Measurements from ENCODE around the gene PAX7. TPM values are rescaled to one million over a fixed set of nuclear protein-coding genes. Genes with fewer than 3 reads are reported as not detected.
"Not testable (repeated sequence)": the region's sequence is repeated elsewhere in the genome, so short reads cannot be mapped to it uniquely, and the experiment has no call there.

PAX7 gene
- polyA plus RNA-seq, 1 donor: 0.06 TPM

DNA sequence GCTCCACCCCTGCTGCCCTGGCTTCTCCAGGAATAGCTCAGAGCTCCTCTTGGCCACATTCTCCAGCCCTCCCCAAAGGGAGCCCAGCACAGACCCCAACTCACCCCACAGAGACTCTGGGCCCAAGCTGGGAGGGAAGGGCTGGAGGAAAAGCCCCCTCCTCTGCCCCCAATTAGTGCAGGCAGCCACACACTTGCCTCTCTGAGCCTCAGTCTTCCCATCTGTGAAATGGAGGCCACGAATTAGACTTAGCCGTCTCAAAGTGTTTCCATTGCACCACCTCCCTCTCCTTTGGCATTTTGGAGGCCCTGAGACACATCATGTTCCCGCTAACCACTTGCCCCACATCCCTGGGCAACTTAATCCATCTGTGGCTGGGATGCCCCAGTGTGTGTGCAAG lies 108.0 kb downstream of the PAX7 start:
- Histone ChIP-seq H3K27ac (ENCODE audit: low read length) (no peak overlapping the region), H3K4me1 (ENCODE audit: control insufficient read depth, insufficient read depth, low read length) (no peaks in the 10 kb centered on the region), H3K9me3 (ENCODE audit: control insufficient read depth, low read depth, low read length) (no peaks in the 10 kb centered on the region), H3K36me3 (ENCODE audit: control insufficient read depth, insufficient read depth, low read length) (no peaks in the 10 kb centered on the region), H3K4me3 (ENCODE audit: low read length) (no peak overlapping the region), H3K27me3 (ENCODE audit: control insufficient read depth, insufficient read depth, low read length) (peaks cover 5% of the 10 kb centered on the region)
- no peak for DNase-seq
- no CpG with 5 or more reads among the region's 3 CpGs for WGBS (ENCODE audit: insufficient coverage, low lambda C conversion rate)

DNA sequence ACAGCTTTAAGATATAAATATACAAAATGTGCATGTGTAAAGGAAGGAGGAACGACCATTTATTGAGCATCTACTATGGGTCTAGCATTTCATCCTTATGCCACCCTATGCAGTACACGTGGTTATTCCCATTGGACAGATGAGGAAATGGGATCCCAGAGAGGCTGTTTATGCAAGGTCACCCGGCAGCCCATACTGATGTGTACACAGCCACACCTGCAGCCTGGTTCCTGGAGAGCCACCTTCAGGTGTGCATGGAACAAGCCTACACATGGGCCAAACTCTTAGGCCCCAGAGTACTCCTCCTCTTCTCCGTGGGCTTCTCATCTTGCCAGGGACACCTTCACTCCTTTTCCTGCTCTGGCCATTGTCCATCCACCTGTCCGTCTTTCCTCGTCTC lies 108.8 kb downstream of the PAX7 start:
- WGBS (ENCODE audit: insufficient coverage, low lambda C conversion rate): no CpG with 5 or more reads among the region's 6 CpGs
- H3K36me3 ChIP-seq (ENCODE audit: control insufficient read depth, insufficient read depth, low read length): no peaks in the 10 kb centered on the region
- no peaks in the 10 kb centered on the region for H3K9me3 ChIP-seq (ENCODE audit: control insufficient read depth, low read depth, low read length)
- H3K27ac ChIP-seq (ENCODE audit: low read length): no peak overlapping the region
- no peak for DNase-seq
- no peak overlapping the region for H3K4me3 ChIP-seq (ENCODE audit: low read length)
- no peaks in the 10 kb centered on the region for H3K27me3 ChIP-seq (ENCODE audit: control insufficient read depth, insufficient read depth, low read length)
- no peaks in the 10 kb centered on the region for H3K4me1 ChIP-seq (ENCODE audit: control insufficient read depth, insufficient read depth, low read length)

DNA sequence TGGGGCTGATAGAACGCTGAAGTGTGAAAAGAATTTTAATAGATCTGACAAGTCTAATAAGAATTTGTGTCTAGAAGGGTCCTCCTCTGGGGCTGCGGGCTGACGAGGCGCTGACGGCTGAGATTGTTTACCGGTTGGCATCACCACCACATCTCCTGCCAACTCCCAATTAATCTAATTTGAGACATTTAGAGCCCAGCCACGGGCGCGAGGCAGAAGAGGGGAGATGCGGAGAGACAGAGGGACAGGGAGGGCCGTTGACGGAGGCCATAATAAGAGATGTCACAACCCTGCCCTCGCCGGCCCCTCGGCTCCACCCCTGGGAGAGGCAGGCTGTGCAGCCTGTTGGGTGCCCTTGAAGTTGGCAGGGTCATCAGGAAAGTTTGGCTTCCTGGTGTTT lies 109.3 kb downstream of the PAX7 start:
- Histone ChIP-seq H3K4me1 (ENCODE audit: control insufficient read depth, insufficient read depth, low read length) (no peaks in the 10 kb centered on the region), H3K4me3 (ENCODE audit: low read length) (no peak overlapping the region), H3K9me3 (ENCODE audit: control insufficient read depth, low read depth, low read length) (no peaks in the 10 kb centered on the region), H3K36me3 (ENCODE audit: control insufficient read depth, insufficient read depth, low read length) (no peaks in the 10 kb centered on the region), H3K27me3 (ENCODE audit: control insufficient read depth, insufficient read depth, low read length) (no peaks in the 10 kb centered on the region), H3K27ac (ENCODE audit: low read length) (no peak overlapping the region)
- no peak for DNase-seq
- 100% methylated on average over 1 of the region's 15 CpGs for WGBS (ENCODE audit: insufficient coverage, low lambda C conversion rate)

GRCh38 chr1:18740617-18741016 lies 110.0 kb downstream of the PAX7 start:
- Histone ChIP-seq H3K36me3 (ENCODE audit: control insufficient read depth, insufficient read depth, low read length) (no peaks in the 10 kb centered on the region), H3K9me3 (ENCODE audit: control insufficient read depth, low read depth, low read length) (no peaks in the 10 kb centered on the region), H3K27ac (ENCODE audit: low read length) (no peak overlapping the region), H3K4me3 (ENCODE audit: low read length) (no peak overlapping the region), H3K27me3 (ENCODE audit: control insufficient read depth, insufficient read depth, low read length) (peaks cover 3% of the 10 kb centered on the region), H3K4me1 (ENCODE audit: control insufficient read depth, insufficient read depth, low read length) (no peaks in the 10 kb centered on the region)
- DNase-seq: no peak
- 100% methylated on average over 1 of the region's 1 CpG for WGBS (ENCODE audit: insufficient coverage, low lambda C conversion rate)

GRCh38 chr1:18743233-18743632 lies 112.6 kb downstream of the PAX7 start:
- Histone ChIP-seq H3K27ac (ENCODE audit: low read length) (no peak overlapping the region), H3K4me3 (ENCODE audit: low read length) (no peak overlapping the region), H3K36me3 (ENCODE audit: control insufficient read depth, insufficient read depth, low read length) (no peaks in the 10 kb centered on the region), H3K27me3 (ENCODE audit: control insufficient read depth, insufficient read depth, low read length) (peaks cover 3% of the 10 kb centered on the region), H3K9me3 (ENCODE audit: control insufficient read depth, low read depth, low read length) (no peaks in the 10 kb centered on the region), H3K4me1 (ENCODE audit: control insufficient read depth, insufficient read depth, low read length) (no peaks in the 10 kb centered on the region)
- DNase-seq: no peak
- WGBS (ENCODE audit: insufficient coverage, low lambda C conversion rate): no CpG with 5 or more reads among the region's 7 CpGs

GRCh38 chr1:18744381-18744780 lies 113.7 kb downstream of the PAX7 start:
- WGBS (ENCODE audit: insufficient coverage, low lambda C conversion rate): no CpG with 5 or more reads among the region's 1 CpG
- not testable (repeated sequence) for H3K9me3 ChIP-seq (ENCODE audit: control insufficient read depth, low read depth, low read length); H3K4me3 ChIP-seq (ENCODE audit: low read length); DNase-seq; H3K36me3 ChIP-seq (ENCODE audit: control insufficient read depth, insufficient read depth, low read length); H3K27me3 ChIP-seq (ENCODE audit: control insufficient read depth, insufficient read depth, low read length); H3K27ac ChIP-seq (ENCODE audit: low read length); H3K4me1 ChIP-seq (ENCODE audit: control insufficient read depth, insufficient read depth, low read length)

- Histone ChIP-seq H3K27me3 (ENCODE audit: control insufficient read depth, insufficient read depth, low read length) (peaks cover 9% of the 10 kb centered on the region), H3K4me3 (ENCODE audit: low read length) (no peak overlapping the region), H3K9me3 (ENCODE audit: control insufficient read depth, low read depth, low read length) (no peaks in the 10 kb centered on the region), H3K36me3 (ENCODE audit: control insufficient read depth, insufficient read depth, low read length) (no peaks in the 10 kb centered on the region), H3K4me1 (ENCODE audit: control insufficient read depth, insufficient read depth, low read length) (no peaks in the 10 kb centered on the region), H3K27ac (ENCODE audit: low read length) (no peak overlapping the region)
- no CpG with 5 or more reads among the region's 5 CpGs for WGBS (ENCODE audit: insufficient coverage, low lambda C conversion rate)
- DNase-seq: no peak
Observed at GRCh38 chr1:18746981-18747380, 116.3 kb downstream of the PAX7 start.

- Histone ChIP-seq H3K27me3 (ENCODE audit: control insufficient read depth, insufficient read depth, low read length) (peaks cover 9% of the 10 kb centered on the region), H3K9me3 (ENCODE audit: control insufficient read depth, low read depth, low read length) (no peaks in the 10 kb centered on the region)
Observed at GRCh38 chr1:18747671-18748070, 117.0 kb downstream of the PAX7 start.

DNA sequence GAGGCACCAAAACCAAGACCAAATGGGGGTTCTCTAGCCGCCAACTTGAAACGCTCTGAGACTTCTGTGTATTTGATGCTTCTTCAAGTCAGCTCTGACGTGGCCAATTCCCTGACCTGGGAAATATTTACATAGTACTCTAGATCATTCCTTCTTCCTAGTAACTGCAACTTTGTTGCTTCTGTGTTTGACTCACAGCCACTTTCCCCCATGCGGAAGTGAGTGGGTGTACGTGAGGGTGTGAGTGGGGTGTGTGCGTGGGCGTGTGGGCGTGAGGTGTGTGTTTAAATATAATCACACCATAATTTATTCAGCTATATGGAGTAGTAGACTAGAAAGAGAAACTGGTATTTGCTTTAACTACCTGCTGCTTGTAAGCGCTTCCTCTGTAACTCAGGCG lies 117.8 kb downstream of the PAX7 start:
- Histone ChIP-seq H3K36me3 (ENCODE audit: control insufficient read depth, insufficient read depth, low read length) (no peaks in the 10 kb centered on the region), H3K27me3 (ENCODE audit: control insufficient read depth, insufficient read depth, low read length) (peaks cover 9% of the 10 kb centered on the region), H3K9me3 (ENCODE audit: control insufficient read depth, low read depth, low read length) (no peaks in the 10 kb centered on the region), H3K4me3 (ENCODE audit: low read length) (no peak overlapping the region), H3K4me1 (ENCODE audit: control insufficient read depth, insufficient read depth, low read length) (no peaks in the 10 kb centered on the region), H3K27ac (ENCODE audit: low read length) (no peak overlapping the region)
- no peak for DNase-seq
- 80% methylated on average over 1 of the region's 10 CpGs for WGBS (ENCODE audit: insufficient coverage, low lambda C conversion rate)

More at GRCh38 chr1:18747671-18748070, 117.0 kb downstream of the PAX7 start:
- no peak for DNase-seq
- Histone ChIP-seq H3K27ac (ENCODE audit: low read length) (no peak overlapping the region), H3K36me3 (ENCODE audit: control insufficient read depth, insufficient read depth, low read length) (no peaks in the 10 kb centered on the region), H3K4me3 (ENCODE audit: low read length) (no peak overlapping the region), H3K4me1 (ENCODE audit: control insufficient read depth, insufficient read depth, low read length) (no peaks in the 10 kb centered on the region)
- 60% methylated on average over 1 of the region's 5 CpGs for WGBS (ENCODE audit: insufficient coverage, low lambda C conversion rate)

DNA sequence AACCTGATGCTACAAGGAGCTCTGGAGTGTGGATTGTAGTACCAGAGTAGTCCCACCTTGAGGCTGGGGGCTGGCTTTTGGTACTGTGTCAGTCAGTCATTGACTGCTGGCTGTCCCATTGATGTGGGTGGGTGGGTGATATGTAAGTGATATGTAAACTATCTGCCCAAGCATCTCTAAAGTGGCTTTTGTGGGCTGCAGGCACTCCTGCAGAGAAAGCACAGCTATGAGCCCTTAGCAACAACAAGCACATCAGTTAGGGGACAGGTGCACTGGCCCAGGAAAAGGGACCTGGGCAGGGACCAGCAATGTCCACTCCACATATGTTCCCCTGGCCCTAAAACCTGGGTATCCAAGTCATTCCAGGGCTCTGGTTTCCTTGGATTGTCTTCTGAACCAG lies 118.9 kb downstream of the PAX7 start:
- no peaks in the 10 kb centered on the region for H3K9me3 ChIP-seq (ENCODE audit: control insufficient read depth, low read depth, low read length)
- H3K4me3 ChIP-seq (ENCODE audit: low read length): no peak overlapping the region
- DNase-seq: no peak
- peaks cover 9% of the 10 kb centered on the region for H3K27me3 ChIP-seq (ENCODE audit: control insufficient read depth, insufficient read depth, low read length)
- H3K4me1 ChIP-seq (ENCODE audit: control insufficient read depth, insufficient read depth, low read length): no peaks in the 10 kb centered on the region
- no peak overlapping the region for H3K27ac ChIP-seq (ENCODE audit: low read length)
- H3K36me3 ChIP-seq (ENCODE audit: control insufficient read depth, insufficient read depth, low read length): no peaks in the 10 kb centered on the region

DNA sequence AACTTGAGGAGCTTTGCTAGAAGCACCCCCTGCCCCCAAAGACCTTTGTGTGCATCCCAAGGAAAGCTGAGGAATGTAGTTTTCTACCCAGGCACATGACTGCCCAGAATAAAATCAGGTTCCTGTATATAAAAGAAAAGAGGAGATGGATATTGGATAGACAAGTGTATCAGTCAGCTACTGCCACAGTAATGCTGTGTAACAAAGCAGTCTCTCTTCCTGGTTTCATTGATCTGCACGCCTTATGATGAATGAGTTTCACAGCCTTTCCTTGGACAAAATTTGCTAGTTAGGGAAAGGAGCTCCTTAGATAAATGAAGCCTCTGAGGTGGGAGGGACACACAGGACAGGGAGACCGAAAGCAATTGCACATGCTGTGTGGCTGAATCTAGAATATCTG lies 120.0 kb downstream of the PAX7 start:
- no peaks in the 10 kb centered on the region for H3K4me1 ChIP-seq (ENCODE audit: control insufficient read depth, insufficient read depth, low read length)
- H3K27me3 ChIP-seq (ENCODE audit: control insufficient read depth, insufficient read depth, low read length): peaks cover 6% of the 10 kb centered on the region
- H3K27ac ChIP-seq (ENCODE audit: low read length): no peak overlapping the region
- WGBS (ENCODE audit: insufficient coverage, low lambda C conversion rate): no CpG with 5 or more reads among the region's 2 CpGs
- DNase-seq: no peak
- no peaks in the 10 kb centered on the region for H3K36me3 ChIP-seq (ENCODE audit: control insufficient read depth, insufficient read depth, low read length)
- H3K4me3 ChIP-seq (ENCODE audit: low read length): no peak overlapping the region
- no peaks in the 10 kb centered on the region for H3K9me3 ChIP-seq (ENCODE audit: control insufficient read depth, low read depth, low read length)
